Mesodermal cell (in vitro differentiated cells): Measurements from ENCODE around the gene GNB1L.

Experiments used
- H3K27ac ChIP-seq: 2 replicates; pipeline ENCODE4 v1.7.0; 2013; ENCODE audit warnings: mild to moderate bottlenecking, low read depth, low read length, moderate library complexity; ENCODE audit not compliant: severe bottlenecking
- H3K36me3 ChIP-seq: 2 replicates; pipeline ENCODE4 v1.7.1; 2013; ENCODE audit warnings: mild to moderate bottlenecking, low read length, moderate library complexity; ENCODE audit not compliant: control insufficient read depth, insufficient read depth
- H3K4me1 ChIP-seq: one replicate; pipeline ENCODE4 v1.7.1; 2013; ENCODE audit warnings: mild to moderate bottlenecking, low read length; ENCODE audit not compliant: insufficient read depth, control insufficient read depth, poor library complexity, severe bottlenecking
- H3K4me3 ChIP-seq: 2 replicates; pipeline ENCODE4 v1.7.0; 2013; ENCODE audit warnings: low read length, control low read depth, mild to moderate bottlenecking; ENCODE audit not compliant: insufficient read depth, poor library complexity, severe bottlenecking; ENCODE audit errors: extremely low read depth
- H3K9me3 ChIP-seq: 2 replicates; pipeline ENCODE4 v1.7.1; 2013; ENCODE audit warnings: mild to moderate bottlenecking, low read length, moderate library complexity; ENCODE audit not compliant: control insufficient read depth
- WGBS, 2 experiments: methylation state at CpG; one replicate each; pipeline ENCODE4 v1.1.5; 2013; ENCODE audit warnings: missing lambda C conversion rate in 2 of 2; ENCODE audit not compliant: insufficient coverage in 2 of 2; 5-methylcytosine and 5-hydroxymethylcytosine counted together

GNB1L gene

DNA sequence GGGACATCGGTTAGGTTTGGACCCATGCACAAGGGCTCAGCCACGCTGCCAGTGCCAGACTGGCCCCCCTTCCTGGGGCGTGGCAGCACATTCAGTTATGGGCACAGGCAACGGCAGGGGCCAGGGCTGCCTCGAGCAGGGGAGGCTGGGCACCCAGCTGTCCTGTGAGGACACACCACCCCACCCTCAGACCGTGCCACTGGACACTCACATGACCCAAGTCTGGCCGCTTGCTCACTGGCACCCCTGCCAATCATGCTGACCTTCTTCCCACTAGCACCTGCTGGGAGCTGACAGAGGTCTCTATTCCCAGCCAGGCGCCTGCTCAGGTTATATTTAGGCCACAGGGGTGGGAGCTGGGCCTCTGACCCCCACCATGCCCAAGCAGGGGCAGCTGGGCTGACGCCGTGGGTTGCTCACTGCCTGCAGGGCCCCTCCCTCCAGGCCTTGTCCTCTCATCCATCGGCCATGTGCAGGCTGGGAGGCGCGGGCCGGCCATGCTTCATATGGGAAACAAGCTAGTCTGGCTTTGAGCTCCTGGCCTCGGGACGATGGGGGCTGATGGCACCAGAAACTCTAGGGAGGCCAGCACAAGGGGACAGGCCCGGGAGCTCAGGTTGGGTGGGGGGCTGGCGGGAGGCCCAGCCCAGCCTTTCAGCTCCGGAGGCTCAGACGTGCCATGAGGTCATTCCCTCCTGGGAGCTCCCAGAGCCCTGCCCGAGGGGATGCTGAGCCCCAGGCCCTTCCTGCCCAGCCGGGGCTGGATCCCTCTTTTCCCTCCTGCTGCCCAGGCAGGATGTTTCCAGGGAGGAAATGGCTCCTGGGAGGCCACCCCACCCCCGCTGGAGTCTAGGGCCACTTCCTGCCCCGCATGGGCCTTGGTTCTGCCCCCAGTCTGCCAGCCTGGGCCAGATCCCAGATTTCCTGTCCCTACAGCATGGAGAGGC is 109.2 kb downstream of the GNB1L start:
- no peaks in the 10 kb centered on the region for H3K9me3 ChIP-seq
- peaks cover 31% of the 10 kb centered on the region for H3K4me1 ChIP-seq
- 76% methylated on average over 23 to 24 of the region's 24 CpGs for WGBS, 2 experiments
- H3K27ac ChIP-seq = no peak overlapping the region
- no peaks in the 10 kb centered on the region for H3K36me3 ChIP-seq
- H3K4me3 ChIP-seq = no peak overlapping the region

DNA sequence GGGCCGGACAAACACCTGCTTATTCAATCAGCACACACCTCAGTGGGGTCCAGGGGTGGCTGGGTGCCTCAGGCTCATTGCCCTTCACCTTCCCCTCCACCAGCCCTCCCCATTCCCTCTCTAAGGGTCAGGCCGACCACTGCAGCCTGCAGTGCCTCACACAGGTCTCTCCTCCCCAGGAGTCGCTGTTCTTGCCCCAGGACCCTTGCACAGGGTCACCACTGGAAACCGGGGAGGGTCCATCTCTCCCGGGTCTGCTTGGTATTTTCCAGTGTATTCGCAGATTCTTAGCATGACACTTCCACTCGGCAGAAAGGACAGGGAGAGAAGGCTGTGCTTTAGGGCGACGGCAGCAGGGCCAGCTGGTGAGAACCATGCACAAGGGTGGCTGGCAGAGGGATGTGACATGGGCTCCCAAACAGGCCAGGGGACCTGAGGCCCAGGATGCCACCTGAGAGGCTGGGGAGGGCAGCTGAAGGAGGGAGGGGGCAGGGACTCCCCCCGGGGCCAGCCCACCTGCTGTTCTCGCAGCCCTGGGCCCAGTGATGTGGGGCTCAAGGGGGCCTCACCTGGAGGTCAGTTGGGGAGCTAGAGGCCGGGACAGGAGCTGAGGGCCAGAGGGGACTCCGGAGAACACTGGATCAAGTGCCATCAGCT is 110.2 kb downstream of the GNB1L start:
- Histone ChIP-seq H3K36me3 (no peaks in the 10 kb centered on the region), H3K4me1 (peaks cover 27% of the 10 kb centered on the region), H3K4me3 (no peak overlapping the region), H3K27ac (no peak overlapping the region), H3K9me3 (no peaks in the 10 kb centered on the region)
- WGBS, 2 experiments = 92 to 95% methylated on average over 12 of the region's 13 CpGs

DNA sequence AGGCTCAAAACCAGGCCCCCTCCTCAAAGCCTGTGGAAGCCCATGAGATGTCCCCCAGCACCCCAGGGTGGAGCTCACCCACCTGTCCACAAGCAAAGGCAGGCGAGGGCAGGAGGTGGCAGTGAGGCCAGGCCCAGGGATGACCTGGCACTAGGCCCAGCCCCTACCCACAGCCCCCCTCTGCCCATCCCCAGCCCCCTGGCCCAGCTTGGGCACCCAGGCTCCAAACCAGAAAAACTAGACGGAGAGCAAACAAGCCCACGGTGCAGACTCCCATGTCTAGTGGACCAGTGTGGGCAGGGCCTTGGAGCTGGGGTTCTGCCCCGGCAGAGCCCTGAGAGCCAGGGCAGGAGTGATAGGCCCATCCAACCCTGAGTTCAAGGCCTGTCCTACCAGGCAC is 111.0 kb downstream of the GNB1L start:
- Histone ChIP-seq H3K36me3 (no peaks in the 10 kb centered on the region), H3K4me3 (no peak overlapping the region), H3K9me3 (no peaks in the 10 kb centered on the region), H3K27ac (no peak overlapping the region), H3K4me1 (peaks cover 23% of the 10 kb centered on the region)
- WGBS, 2 experiments = 86 to 92% methylated on average over 4 of the region's 4 CpGs

DNA sequence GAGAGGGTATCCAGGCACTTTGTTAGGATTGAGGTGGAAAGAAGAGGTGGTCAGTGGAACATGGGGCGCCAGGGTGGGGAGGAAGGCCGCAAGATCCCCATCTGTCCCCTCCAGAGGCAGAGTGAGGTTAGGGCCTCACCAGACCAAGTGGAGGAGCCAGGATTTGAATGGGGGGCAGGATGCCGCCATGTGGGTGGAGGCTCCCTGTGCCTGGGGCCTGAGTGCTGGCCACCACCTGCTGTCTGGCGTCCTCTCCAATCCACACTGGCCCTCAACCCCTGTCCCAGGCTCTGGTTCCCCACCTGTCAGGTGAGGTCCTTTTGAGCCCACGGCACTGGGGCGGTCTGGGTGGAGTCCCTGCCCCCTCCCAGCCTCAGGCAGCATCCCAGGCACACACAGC is 111.6 kb downstream of the GNB1L start:
- H3K9me3 ChIP-seq = no peaks in the 10 kb centered on the region
- no peak overlapping the region for H3K27ac ChIP-seq
- 84 to 96% methylated on average over 6 of the region's 6 CpGs for WGBS, 2 experiments
- no peak overlapping the region for H3K4me3 ChIP-seq
- H3K36me3 ChIP-seq = no peaks in the 10 kb centered on the region
- peaks cover 25% of the 10 kb centered on the region for H3K4me1 ChIP-seq

DNA sequence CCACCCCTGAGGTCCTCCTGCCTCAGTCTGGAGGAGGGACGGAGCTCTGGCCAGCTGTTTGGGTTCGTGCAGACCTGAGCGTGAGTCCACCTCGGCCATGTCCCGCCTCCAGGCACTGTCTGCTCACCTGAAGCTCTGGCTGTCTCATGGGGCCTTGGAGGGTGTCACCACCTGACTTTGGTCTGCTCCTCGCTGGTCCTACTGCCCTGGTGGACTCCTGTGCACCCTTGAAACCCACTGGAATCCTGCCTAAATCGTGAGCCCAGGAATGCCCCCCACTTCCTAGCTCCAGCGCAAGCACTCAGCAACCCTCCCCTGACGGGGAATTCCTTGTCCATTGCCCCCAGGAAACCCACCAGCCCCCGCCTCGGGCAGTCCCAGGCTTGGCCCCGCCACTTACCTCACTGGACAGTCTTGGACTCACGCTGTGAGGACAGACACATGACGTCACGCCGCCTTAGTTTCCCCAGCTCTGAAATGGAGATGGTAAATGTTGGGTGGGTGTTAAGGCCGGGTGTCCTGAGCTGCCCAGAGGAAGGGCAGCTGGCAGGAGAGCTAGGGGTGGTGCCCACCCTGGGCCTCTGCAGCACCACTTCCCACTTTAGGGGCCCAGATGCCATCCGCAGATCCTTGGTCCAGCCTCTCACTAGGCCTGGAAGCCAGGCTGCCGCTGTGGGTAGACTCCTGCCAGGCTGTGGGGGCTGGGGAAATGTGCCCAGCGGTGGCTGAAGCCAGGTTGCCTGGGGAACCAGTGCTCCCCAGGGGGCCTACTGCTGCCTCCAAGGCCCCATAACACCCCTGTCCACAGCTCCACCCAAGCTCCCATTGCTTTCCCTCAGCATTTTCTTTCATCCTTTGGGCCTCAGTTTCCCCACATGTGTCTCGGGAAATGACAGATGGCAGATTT is 112.3 kb downstream of the GNB1L start:
- WGBS, 2 experiments = 83 to 95% methylated on average over 15 to 17 of the region's 21 CpGs
- H3K4me1 ChIP-seq = peaks cover 28% of the 10 kb centered on the region

DNA sequence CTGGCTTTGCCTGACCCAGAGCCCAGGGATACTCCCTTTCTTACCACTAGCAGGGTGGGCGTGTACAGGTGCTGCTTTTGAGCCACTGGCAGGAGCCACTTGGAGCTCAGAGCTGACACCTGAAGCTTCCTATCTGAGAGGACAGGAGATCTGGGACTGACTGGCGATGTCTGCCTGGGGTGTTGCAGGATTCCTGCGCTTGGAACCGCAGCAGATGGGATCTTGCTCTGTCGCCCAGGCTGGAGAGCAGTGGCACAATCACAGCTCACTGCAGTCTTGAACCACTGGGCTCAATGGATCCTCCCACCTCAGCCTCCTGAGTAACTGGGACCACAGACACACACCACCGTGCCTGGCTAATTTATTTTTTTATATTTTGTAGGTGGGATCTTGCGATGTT is 113.6 kb downstream of the GNB1L start:
- H3K4me3 ChIP-seq = no peak overlapping the region
- WGBS, 2 experiments = 90 to 100% methylated on average over 4 to 5 of the region's 7 CpGs

More for the DNA sequence above, 112.3 kb downstream of the GNB1L start:
- Histone ChIP-seq H3K36me3 (no peaks in the 10 kb centered on the region), H3K27ac (no peak overlapping the region), H3K4me3 (no peak overlapping the region), H3K9me3 (no peaks in the 10 kb centered on the region)

DNA sequence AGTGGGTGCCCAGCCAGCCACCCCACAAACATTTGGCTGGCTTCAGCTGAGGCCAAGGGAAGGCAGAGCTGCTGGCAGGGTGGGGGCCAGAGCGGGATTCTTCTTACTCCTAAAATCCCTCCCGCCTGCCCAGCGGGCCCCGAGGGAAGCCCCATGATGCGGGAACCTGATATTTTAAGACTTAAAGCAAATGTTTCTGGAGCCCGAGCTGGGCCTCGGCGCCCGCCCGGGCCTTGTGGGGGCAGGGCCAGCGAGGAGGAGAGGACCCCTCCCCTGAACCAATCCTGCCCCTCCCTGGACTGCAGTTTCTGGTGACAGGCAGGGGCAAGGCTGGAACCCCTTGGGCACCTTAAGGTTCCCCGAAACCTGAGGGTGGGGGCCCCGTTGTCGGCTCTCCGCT is 114.1 kb downstream of the GNB1L start:
- Histone ChIP-seq H3K36me3 (no peaks in the 10 kb centered on the region), H3K9me3 (no peaks in the 10 kb centered on the region), H3K27ac (no peak overlapping the region), H3K4me3 (no peak overlapping the region), H3K4me1 (peaks cover 15% of the 10 kb centered on the region)
- WGBS, 2 experiments = 90 to 92% methylated on average over 13 to 15 of the region's 15 CpGs

More for the DNA sequence above, 113.6 kb downstream of the GNB1L start:
- H3K27ac ChIP-seq = no peak overlapping the region
- H3K4me1 ChIP-seq = peaks cover 20% of the 10 kb centered on the region
- H3K36me3 ChIP-seq = no peaks in the 10 kb centered on the region
- H3K9me3 ChIP-seq = no peaks in the 10 kb centered on the region

DNA sequence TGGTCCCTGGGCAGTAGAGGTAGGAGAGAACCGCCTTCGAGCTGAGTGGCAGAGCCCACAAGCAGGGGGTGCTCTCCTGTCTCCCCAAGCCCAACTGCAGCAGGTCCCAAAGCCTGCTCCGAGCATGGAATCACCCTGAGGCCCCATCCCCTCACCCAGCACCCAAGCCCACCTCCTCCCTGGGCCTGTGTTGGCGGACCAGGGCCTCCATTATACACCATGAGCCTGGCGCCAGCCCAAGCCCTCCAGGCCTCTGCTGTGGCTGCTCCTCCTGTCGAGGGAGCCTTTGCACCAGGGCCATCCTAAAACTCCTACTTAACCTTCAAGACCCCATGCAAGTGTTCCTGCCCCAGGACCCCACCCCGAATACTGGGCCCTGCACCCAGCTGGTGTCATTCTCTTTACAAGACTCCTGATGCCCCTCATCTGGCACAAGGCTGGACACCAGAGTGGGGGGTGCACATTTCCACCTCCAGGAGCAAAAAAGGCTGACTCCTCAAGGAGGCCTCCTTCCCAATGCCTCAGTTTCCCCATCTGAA is 114.7 kb downstream of the GNB1L start:
- WGBS, 2 experiments = 91 to 92% methylated on average over 6 to 7 of the region's 7 CpGs
- peaks cover 9% of the 10 kb centered on the region for H3K4me1 ChIP-seq

DNA sequence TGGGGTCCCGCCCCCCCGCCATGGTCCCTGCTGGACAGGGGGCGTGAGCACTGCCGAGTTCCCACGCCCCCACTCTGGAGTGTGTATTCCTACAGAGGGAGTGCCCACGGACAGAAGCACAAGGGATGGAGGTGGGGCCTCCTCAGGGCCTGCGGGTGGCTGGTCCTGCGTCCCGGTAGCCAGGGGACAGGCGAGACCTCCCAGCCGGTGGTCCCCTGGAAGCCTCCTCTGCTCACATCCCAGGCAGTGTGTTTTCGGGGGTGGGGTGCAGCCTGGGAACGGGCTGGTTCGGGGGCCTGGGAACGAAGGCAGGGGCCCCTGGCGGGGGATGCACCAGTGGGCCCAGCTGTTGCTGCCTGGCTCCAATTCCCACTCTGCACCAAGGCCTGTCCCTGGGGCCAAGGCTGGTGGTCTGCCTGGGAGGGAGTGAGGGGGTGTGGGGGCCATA is 115.2 kb downstream of the GNB1L start:
- Histone ChIP-seq H3K4me3 (no peak overlapping the region), H3K4me1 (peaks cover 9% of the 10 kb centered on the region), H3K9me3 (no peaks in the 10 kb centered on the region), H3K36me3 (no peaks in the 10 kb centered on the region), H3K27ac (no peak overlapping the region)
- WGBS, 2 experiments = 83 to 87% methylated on average over 11 to 14 of the region's 16 CpGs

More for the DNA sequence above, 114.7 kb downstream of the GNB1L start:
- no peaks in the 10 kb centered on the region for H3K9me3 ChIP-seq
- H3K36me3 ChIP-seq = no peaks in the 10 kb centered on the region
- no peak overlapping the region for H3K27ac ChIP-seq
- H3K4me3 ChIP-seq = no peak overlapping the region
